Central memory CD4-positive, alpha-beta T cell (primary cell): ENCODE measurements around the gene MMP15.

Experiments used
- DNase-seq: peaks from one replicate; pipeline ENCODE4 v3.0.0; 2022

MMP15 gene

GRCh38 chr16:58037365-58038057 is 12.0 kb downstream of the MMP15 start:
- DNase-seq = no peak

GRCh38 chr16:58038219-58038641 is 12.7 kb downstream of the MMP15 start:
- no peak for DNase-seq

DNA sequence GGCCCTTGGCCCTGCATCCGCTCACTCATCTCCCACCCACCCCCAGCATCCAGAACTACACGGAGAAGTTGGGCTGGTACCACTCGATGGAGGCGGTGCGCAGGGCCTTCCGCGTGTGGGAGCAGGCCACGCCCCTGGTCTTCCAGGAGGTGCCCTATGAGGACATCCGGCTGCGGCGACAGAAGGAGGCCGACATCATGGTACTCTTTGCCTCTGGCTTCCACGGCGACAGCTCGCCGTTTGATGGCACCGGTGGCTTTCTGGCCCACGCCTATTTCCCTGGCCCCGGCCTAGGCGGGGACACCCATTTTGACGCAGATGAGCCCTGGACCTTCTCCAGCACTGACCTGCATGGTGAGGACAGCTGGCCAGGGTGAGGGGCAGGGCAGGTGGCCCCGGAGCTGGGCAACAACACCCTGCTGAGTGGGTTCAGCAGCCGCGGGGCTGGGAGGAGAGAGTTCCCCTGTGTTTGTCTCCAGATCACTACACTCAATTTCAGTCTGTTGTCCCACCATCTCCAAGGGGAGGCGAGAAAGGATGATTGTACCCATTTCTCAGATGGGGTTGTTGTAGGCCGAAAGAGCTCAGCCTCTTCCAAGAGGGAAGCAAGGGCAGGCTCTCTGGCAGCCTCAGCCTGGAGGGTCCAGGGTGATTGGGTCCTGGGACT is 14.4 kb downstream of the MMP15 start:
- no peak for DNase-seq

DNA sequence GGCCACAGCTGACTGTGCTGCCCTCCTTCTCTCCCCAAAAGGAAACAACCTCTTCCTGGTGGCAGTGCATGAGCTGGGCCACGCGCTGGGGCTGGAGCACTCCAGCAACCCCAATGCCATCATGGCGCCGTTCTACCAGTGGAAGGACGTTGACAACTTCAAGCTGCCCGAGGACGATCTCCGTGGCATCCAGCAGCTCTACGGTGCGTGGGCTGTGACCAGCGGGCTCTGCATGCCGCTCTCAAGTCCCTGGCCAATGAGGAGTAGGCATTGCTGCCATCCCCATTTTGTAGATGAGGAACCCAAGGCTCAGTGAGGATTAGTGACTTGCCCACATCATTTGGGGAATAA is 14.9 kb downstream of the MMP15 start:
- no peak for DNase-seq

- no peak for DNase-seq
Measured at GRCh38 chr16:58040945-58041627, 15.5 kb downstream of the MMP15 start.

DNA sequence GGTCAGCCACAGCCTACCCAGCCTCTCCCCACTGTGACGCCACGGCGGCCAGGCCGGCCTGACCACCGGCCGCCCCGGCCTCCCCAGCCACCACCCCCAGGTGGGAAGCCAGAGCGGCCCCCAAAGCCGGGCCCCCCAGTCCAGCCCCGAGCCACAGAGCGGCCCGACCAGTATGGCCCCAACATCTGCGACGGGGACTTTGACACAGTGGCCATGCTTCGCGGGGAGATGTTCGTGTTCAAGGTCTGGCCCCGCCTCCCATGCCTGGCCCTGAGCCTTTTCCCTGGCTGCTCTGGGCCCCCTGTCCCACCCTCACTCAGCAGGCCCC is 16.0 kb downstream of the MMP15 start:
- no peak for DNase-seq

GRCh38 chr16:58042001-58042885 is 16.7 kb downstream of the MMP15 start:
- DNase-seq = no peak

DNA sequence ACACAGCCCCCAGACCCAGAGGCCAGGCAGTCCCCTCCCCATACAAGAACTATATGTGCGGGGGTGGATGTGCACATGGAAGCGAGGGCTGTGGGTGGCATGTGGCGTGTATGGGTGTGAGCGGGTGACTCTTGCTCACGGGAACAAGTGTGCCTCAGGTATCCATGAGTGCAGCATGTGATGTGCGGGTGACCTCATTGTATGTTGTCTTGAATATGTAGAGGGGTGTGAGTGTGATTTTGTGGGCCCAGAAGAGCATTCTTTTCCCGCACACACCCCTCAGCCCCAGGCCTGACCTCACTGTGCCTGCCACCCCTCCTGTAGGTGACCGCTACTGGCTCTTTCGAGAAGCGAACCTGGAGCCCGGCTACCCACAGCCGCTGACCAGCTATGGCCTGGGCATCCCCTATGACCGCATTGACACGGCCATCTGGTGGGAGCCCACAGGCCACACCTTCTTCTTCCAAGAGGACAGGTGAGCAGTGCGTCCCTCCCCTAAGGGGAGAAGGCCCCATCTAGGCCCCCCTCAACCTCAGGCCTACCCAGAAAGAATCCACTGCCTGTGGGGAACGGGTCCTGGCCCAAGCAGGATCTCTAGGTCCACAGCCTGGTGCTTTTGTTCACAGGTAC is 17.4 kb downstream of the MMP15 start:
- DNase-seq = no peak

DNA sequence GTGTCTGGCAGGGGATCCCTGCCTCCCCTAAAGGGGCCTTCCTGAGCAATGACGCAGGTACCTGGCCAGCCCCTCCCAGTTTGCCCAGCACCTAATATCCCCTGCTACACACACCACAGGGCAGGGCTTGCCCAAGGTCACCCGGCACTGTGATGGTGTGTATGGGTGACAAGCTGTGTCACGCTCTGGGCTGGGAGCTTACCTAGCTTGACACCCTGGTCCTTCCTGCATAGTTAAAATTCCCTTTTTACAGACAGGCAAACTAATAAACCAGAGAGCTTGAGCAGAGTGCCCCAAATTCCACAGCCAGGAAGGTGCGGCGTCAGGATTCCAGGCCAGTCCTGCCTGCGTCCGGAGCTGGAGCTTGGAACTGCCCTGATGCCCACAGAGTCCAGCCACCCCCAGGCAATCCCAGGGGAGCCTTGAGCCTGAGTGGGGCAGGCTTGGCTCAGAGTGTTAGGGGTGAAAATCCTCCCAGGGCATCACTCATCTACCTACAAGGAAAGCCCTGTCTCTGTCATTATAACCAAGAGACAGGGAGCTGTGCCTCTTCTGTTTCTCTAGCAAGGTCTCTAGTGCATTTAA is 18.1 kb downstream of the MMP15 start:
- no peak for DNase-seq

GRCh38 chr16:58044266-58045019 is 18.9 kb downstream of the MMP15 start:
- DNase-seq = no peak

GRCh38 chr16:58045096-58045495 is 19.5 kb downstream of the MMP15 start:
- no peak for DNase-seq

- DNase-seq = no peak
Measured at GRCh38 chr16:58046054-58046881, 20.7 kb downstream of the MMP15 start.

DNA sequence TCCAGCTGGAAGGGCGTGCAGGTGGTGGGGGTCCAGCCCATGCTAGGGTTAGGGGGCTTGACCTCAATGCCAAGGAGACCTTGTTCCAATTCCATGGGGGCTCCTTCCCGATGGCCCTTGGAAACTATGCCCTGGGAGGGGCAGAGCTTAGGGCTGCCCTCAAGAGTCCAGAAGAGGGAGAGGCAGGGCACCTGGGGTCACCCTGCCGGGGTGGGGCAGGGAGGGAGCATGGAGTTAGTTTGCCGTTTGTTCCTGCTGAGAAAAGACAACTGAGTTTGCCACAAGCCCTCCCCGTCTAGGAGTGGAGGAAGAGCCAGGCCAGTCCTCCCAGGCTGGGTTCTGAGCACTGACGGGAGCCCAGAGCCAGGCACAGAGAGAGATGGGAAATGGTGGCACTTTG is 21.4 kb downstream of the MMP15 start:
- no peak for DNase-seq

GRCh38 chr16:58047557-58048348 is 22.2 kb downstream of the MMP15 start:
- DNase-seq = no peak

DNA sequence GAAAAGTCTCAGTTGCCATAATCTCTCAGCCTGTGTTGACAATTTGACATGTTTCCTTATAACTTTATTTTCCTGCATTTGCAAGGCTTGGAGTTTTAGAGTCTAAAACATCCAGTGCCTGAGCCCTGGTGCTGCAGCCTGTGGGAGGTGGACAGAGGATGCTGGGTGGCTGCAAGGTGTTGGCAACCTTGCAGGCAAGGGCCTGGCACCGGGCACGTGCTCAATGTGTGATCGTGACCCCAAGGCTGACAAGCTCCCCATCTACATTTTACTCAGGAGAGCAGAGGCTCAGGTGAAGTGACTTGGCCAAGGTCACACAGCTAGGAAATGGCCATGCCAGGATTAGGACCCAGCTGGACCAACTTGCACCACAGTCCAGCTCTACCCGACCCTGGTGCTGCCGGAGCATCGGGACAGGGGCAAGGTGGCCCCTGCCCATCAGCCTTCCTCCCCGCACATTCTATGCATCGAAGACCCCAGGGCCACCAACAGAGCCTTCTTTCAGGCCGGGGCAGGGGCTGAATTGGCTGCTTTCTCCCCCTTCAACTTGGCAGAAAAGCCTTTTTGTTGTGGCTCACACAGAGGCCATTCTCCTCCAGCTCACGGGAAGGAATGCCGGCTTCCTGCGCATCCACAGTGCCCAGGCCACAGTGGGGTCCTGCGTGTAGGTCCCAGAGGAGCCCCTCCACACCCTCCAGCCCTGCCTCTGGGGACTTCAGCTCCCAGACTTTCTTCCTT is 23.1 kb downstream of the MMP15 start:
- DNase-seq = no peak

GRCh38 chr16:58049232-58050185 is 24.0 kb downstream of the MMP15 start:
- no peak for DNase-seq

- no peak for DNase-seq
Measured at GRCh38 chr16:58051296-58051695, 25.7 kb downstream of the MMP15 start.
